HL-60/S4 treated with retinoic acid at 250 ng/mL for 4 days and 3 days (cell line): ENCODE data around the gene TRIO.

Source experiments
- in situ Hi-C: fragments of 300-500 bp; cut with MboI; formaldehyde crosslinking; loops from 2 replicates; pipeline ENCODE4 v1.7.0; 2022; ENCODE audit warnings: low sequenced_read_pairs

TRIO gene

DNA sequence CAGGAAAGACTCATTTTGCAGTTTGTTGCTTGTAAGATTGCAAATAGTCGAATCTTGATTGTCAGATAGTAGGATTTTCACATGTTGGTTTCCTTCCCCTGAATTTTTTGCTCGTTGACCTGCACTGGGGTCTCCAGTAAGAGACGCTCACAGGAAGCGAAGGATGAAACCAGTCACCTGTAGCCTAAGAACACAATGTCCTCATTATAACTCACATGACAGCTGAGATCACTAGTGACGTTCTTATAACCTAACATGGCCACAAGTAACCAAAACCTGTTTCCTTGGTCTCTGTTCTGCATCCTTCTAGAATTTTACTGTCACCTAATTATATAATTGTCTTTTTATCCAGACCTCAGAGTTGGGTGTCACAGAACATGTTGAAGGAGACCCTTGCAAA lies 257.5 kb downstream of the TRIO start:
- in situ Hi-C loops = no loop called here

DNA sequence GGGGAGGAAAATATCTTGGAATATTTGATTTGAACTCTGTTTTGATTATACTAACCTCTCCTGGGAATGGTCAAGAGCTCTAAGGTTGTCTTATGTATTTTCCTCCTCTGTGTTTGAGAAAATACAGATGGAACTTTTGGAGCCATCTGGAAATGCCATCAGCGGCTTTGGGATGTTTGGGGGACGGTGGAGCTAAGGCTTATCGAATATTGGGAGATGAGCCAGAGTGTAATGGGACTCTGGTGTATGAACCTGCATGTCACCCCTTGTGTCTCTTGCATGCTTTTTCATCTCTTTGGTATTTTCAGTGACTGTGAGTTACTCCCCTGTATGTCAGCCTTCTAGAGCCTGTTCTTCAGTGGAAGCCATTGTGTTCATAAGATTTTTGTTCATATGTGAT lies 258.5 kb downstream of the TRIO start:
- in situ Hi-C loops = no loop called here

DNA sequence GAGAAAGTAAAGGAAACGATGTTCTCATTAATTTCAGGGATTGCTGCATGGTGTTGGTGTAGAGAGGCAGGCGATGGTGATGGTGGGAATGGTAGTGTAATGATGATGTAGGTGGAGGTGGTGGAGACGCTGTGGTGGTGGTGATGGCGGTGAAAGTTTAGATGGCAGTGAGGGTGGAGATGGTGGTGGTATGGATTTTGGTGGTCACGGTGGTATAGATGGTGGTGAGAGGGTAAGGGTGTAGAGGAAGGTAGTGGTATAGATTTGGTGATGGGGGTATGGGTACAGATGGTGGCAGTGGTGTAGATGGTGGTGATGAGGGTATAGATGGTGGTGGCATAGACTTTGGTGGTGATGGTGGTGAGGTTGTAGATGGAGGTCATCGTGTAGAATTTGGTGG lies 259.3 kb downstream of the TRIO start:
- in situ Hi-C loops = no loop called here

DNA sequence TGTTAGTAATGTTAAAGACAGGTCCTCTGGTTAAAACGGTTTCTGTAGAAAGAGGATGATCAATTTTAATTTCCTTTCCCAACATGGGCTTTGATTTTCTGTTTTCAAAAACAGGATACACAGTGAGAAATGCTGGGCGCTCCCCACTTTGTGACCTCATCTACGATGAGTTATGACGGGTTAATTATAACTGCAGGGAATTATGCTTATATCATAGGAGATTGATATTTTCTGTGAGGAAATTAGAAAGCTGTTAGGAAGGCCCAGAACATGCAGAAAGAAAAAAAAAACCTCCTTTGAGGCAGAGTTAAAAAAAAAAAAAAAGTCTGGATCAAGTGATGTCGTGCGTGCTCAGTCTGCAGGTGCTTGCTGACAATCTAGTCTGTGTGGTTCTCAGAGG lies 261.6 kb downstream of the TRIO start:
- in situ Hi-C loops = no loop called here

DNA sequence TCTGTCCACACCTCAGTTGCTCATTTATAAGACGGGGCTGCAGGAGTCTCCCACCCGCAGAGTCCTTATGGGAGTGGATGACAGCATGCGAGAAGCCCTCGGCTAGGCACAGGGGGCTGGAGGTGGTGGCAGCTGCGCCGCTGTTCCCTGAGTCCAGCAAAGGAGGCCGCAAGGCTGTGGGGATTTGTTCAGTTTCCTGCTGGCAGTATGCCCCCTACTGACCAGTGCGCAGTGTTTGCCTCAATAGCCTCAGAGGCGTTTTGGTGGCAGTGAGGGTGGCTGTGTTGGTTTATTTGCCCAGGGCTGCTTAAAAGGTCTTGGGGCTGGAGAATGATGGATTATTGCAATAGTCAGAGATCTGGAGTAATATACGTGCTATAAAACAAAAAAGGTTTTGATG lies 262.1 kb downstream of the TRIO start:
- in situ Hi-C loops = no loop called here

DNA sequence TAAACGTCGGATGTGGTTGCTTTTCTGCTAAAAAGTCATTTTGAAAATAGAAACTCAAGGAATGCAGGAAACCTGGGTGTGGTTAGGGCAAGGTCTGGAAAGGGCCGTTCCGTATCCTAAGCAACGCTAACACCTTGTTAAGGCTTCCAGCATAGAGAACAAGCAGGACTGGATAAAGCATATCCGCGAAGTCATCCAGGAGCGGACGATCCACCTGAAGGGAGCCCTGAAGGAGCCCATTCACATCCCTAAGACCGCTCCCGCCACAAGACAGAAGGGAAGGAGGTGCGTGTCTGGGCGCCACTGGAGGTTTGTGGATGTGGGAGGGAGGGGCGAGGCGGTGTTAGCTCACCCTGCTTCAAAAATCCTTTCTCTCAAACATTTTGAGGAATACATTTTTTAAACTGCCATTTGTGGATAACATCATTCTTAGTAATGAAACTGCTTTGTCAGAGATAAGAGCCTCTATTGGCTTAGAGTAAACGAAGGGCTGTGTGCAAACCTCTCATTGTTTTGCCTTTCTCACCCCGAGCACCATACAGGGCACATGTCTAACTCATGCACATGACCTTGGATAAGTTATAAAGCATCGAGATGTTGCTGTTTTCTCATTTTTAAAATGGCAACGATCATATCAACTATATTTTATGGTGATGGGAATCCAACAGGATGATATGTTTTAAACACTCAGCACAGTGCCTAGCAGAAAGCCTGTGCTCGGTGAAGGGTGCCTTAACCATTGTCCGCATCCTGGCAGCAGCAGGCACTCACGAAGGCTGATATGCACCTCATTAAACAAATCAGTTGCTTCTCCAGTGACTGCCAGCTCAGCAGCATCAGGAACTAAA lies 262.8 kb downstream of the TRIO start:
- in situ Hi-C loops = no loop called here

DNA sequence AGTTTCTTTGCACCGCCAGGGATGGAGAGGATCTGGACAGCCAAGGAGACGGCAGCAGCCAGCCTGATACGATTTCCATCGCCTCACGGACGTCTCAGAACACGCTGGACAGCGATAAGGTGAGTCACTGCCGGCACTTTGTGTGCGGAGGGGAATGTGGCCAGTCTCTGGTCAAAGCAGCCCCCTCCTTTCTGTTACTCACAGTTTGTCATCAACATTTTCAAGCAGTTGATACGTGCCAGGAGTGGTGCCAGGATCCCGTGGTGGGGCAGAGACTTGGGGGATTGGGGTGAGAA lies 263.4 kb downstream of the TRIO start:
- in situ Hi-C loops = no loop called here

DNA sequence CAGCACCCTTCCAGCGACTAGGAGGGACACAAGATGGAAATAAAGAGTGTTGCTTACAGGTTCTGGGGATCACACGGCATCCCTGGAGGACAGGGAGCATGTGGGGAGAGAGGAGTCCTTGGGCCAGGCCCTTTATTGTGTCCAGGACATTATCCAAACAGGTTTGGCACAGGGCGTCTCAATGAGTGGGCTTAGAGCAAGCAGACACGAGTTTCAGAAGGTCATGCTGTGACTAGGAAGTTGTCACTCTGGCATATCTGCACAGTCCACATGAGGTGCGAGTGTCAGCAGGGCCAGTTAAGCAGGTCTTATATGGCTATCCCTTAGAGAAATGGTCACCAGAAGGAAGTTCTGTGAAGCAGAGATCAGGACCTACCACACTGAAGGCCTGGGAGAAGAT lies 263.9 kb downstream of the TRIO start:
- in situ Hi-C loops = no loop called here

DNA sequence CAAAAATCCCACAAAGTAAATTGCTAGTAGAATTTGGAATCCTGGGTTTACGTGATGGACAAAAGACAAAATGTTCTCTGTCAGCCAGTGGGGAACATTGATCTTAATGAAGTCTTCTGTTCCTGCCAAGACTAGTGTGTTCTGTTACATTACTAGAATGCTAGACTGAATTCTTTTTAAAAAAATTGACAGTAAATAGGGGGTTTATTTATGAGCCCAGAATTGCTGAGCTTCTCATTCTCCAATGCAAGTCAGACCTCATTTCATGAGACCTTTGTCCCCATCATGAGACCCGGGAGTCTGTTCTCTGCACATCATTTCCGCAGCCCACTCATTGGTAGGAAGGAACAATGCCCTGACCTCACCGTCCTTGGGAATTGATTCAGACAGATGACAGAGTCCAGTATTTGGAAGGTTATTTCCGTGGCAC lies 264.6 kb downstream of the TRIO start:
- in situ Hi-C loops = no loop called here

DNA sequence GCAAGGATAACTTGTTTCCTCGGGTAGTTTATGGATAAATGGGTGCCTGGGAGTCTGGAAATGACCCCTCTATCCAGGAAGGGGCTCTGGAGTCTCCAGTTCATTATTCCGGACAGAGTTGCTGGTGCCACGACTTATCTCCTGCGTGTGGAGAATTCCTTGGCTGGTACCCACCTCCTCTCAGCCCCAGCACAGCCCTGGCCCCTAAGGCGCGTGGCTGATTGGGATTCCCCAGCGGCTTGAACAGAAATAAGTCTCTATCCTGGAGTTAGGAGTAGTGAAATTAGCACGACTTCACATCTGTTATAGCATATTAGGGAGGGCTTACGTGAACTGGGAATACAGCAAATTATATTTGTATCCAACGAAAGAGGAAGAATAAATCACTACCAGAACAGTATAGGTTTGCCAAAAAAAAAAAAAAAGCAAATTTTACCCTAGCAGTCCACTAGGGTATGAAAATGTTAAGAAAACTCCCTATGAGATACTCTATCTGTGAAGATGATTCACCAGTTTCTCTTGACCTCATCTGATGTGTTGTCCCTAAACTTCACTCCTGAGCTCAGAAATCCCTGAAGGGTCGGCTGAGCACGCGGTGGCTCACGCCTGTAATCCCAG lies 265.9 kb downstream of the TRIO start:
- in situ Hi-C loops = no loop called here

DNA sequence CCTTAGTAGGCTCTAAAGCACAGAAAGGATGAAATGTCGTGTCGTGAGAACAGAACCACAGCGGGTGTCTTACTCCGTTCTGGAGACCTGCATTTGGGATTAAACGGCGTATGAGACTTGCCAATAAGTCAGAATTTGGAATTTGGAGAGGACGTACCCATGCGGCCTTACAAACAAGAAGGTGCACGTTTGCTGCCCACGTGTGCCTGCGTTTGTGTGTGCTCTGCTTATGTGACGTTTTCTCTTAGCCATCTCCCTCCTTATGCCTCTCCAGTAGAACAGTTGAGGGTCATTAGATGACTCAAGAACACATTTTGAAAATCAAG lies 266.9 kb downstream of the TRIO start:
- in situ Hi-C loops = no loop called here

DNA sequence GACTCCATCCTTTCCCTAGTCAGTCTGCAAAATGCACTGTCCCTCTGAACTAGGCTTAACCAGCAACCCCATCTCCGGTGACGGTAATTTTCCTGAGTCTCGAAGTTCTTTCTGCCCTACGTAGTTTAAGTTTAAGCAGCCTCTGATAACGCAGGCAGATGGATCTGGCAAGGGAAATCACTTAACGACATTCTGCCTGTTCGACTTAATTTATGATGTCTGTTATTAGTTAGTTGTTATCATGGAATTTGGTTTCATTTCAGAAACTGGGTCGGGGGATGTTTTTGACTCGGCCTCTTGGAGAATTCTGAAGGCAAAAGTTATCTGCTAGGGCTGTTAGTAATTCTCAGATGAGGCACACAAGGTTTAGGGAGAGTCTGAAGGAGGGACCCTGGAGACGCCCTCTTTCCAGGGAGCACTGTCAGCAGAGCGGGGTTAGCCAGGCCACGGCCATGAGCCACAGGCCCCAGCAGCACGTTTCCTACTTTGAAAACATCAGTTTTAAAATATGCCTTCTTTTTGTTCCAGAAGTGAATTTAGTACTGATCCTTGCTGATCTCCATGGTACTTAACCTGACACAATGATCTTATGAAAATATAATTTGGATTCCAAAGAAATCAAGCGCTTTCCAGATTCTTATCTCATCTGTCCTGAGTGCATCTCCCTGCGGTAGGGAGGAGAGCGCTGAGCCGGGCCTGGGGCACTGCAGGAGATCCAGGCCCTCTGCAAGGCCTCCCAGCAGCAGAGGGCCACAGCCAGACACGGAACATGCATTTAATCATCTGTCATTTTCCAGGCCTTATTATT lies 267.5 kb downstream of the TRIO start:
- in situ Hi-C loops = no loop called here

DNA sequence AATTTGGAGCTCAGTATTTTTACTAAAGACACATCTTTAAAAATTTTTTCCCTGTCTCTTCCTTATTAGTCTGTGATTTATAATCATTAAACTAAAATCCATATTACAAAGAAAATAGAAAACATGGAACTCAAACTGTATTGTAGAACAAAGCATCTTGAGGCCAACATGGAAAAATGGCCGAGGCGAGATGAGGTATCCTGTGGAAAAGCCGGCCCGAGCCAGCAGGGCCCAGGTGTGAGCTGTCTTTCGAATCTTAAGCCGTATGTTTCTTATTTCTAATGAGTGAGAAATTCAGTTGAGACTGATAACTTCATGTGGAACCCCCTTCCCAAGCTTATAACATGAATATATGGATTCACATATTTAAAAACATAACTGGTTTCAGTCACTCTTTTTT lies 268.1 kb downstream of the TRIO start:
- in situ Hi-C loops = no loop called here

DNA sequence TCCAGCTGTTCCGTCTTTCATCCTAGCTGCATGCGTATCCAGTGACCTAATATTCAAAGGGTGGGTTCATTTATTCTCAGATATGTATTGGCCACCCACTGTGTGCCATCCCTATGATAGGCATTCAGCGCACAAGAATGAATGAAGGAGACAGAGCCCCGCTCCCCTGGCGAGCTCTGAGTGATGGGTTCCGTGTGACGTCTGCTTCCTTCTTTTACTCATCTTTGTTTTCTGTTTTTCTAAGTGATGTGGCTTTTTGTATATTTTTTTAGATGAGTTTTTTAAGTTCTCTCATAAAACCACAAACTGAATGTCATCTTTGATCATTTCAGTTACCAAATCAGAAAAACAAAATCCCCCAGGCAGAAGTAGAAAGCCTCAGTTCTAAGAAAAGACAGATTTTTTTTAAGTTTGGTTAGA lies 270.2 kb downstream of the TRIO start:
- in situ Hi-C loops = no loop called here

DNA sequence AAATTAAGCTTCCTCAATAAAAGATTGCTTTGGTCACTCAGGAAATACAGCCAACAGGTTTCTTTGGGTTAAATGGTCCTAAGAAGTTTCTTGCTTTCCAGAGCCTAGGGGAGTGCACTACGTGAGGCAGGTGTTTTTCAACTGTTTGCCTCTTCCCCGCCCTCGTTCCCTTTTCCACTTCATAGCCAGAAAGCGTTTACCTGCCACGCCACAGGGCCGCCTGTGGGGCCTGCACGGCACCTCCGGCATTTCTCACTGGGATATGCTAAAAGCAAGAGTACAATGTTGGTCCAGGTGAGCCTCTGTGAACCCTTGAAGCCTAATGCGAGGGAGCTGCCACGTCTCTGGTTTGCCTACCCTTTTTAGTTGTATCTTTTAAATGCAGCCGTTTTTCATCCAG lies 270.9 kb downstream of the TRIO start:
- in situ Hi-C loops = no loop called here

DNA sequence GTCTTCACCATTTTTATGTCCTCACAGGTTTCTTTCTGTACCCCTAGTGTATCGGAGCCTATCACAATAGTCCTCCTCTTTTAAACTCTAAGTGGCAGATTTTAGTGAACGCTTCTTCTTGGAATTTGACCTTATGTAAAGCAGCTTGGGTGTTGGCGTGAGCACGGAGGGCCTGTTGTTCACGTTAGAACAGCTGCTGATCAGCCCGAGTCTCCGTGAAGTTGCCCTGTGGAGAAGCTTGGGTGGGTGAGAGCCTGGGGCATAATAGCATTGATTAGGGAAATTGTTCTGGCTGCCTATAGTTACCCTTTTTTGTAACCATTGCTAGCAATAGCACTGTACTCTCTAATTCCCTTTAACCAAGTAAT lies 271.5 kb downstream of the TRIO start:
- in situ Hi-C loops = no loop called here

DNA sequence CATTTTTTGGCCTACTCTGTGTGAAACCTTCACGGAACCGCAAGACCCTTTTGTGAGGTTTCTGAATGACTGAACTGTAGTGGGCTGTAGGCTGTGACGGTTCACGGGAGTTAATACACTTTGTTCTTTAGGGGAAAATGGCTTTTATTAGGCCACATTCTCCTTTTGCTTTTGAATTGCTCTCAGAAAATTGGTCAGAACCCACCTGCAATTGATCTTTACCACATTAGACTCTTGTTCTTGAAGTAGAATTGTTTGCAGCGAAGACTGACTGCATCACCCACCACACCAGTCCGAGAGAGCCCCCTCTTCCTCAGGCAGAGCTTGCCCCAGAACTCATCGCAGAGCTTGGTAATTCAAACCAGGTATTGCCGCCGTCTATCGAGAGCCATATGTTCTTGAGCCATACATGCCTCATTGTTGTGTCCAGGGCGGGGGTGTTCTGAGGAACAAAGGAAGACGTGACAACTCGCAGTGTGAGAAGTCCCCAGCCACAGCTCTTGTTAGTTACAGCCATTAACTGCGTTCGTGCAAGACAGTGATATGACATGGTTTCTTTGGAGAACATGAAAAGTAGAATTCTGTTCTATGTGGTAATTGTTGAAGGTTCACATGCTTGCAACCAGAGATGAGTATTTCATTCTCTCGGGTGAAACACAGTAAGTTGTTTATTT lies 272.0 kb downstream of the TRIO start:
- in situ Hi-C loops = no loop called here

DNA sequence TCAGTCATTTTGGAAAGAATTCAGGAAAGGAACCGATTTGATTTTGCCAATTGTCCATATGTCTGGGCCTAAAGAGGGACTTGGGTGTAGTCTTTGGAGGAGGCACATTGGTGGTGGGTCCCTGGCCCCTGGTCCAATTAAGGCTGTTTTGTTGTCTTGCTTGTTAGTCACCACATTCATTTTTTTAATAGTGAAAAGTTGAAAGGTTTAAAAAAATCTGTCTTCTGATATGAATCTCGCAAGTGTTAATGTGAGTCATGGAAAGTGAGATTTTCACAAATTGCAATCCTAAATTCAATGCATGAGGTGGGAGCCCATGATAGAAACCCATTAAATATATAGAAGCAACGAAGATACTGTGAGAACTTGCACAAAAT lies 272.5 kb downstream of the TRIO start:
- in situ Hi-C loops = no loop called here

DNA sequence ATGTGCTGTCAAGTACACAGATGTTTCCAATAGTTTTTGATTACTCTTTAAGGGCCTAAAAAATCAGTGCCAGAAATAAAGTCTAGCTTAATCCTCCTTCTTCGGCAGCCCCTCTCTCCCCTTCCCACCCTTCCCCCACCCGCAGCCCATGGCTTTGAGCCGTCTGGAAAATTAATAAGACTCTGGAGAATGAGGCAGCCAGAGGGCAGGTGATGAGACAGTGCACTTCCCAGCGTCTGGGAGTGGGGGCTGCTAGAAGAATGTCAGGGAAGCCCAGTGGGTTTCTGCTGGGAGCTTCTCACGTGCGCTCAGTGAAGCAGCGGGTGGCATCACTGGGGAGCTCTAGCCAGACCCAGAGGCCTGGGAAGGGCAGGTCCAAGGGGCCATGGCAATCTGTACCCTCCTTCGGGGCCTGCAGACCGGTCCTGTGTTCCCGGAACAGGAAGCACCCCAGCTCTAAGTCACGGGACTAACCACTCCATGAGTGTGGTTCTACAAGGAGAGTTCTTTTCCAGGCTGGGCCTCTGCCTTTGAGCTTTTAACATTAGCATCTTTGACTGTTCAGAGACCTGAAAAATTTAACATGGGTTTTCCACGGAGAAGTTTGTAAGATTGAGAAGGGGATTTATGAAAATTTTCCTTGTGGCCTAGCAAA lies 273.6 kb downstream of the TRIO start:
- in situ Hi-C loops = no loop called here

DNA sequence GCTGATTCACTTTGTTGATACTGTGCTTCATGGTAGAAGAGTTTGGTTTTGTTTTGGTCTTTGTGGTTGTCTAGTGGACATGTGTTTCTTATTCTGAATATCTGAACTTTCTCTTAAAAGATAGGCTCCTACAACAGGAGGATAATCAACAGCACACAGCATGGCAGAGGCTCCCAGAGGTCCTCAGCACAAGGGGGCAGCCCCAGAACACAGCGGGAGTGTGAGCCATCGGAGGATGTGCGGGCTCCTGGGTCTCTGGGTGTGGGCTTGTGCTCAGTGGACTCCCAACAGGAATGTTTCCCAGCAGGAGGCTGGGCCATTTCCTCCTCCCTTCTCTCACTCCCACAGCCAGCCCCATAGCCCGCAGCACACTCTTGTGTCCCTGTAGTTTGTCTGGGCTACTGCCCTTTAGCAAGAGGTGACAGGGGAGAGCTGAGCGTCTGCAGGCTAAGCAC lies 274.2 kb downstream of the TRIO start:
- in situ Hi-C loops = no loop called here
